VCaP (cell line): ENCODE data around the gene UQCRQ.

Experiments
- H3K27ac ChIP-seq: fragments of 450-650 bp; 2 replicates; pipeline ENCODE4 v1.5.1; 2017
- CTCF ChIP-seq: fragments of 450-650 bp; conservative IDR thresholded peaks from 2 replicates; pipeline ENCODE4 v1.5.1; 2017; ENCODE audit warnings: mild to moderate bottlenecking, moderate library complexity

Gene UQCRQ

DNA sequence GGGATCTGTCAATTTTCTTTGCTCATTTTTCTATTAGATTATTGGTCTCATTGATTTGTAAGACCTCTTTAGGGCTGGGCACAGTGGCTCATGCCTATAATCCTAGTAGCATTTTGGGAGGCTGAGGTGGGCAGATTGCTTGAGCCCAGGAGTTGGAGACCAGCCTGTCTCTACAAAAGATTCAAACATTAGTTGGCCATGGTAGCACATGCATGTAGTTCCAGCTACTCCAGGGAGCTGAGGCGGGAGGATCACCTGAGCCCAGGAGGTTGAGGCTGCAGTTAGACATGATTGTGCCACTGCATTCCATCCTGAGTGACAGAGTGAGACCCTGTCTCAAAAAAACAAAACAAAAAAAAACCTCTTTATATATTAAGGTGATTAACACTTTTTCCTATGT lies 29.6 kb upstream of the UQCRQ start:
- TF ChIP-seq CTCF = no peak
- peak overlapping the region; percentile 98 for H3K27ac ChIP-seq

- peak overlapping the region; percentile 98 for H3K27ac ChIP-seq
- no peak for TF ChIP-seq CTCF
Measured at GRCh38 chr5:132837868-132838267, 28.6 kb upstream of the UQCRQ start.

- H3K27ac ChIP-seq = peak overlapping the region; percentile 98
- no peak for TF ChIP-seq CTCF
Measured at GRCh38 chr5:132838516-132839282, 27.7 kb upstream of the UQCRQ start.

GRCh38 chr5:132839426-132840301 lies 26.8 kb upstream of the UQCRQ start:
- no peak for TF ChIP-seq CTCF
- peak overlapping the region; percentile 98 for H3K27ac ChIP-seq

DNA sequence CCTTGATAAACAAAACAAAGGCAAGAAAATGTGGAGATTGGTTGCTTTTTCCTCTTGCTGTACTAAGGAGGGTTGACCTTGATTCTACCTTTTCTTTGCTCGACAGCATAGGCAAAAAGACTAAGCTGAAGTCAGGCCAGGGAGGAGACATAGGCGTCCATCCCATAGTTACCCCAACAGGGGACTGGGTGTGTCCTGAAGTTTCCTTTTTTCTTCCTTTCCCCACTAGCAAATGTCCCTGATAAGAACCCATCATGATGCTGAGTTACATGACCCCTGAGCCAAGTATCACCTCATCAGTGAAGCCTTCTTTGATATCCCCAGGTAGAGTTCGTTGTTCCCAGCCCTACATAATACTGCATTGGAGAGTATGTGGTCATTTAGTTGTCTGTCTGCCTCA lies 26.1 kb upstream of the UQCRQ start:
- TF ChIP-seq CTCF = no peak
- peak overlapping the region; percentile 98 for H3K27ac ChIP-seq

- no peak for TF ChIP-seq CTCF
- H3K27ac ChIP-seq = peak overlapping the region; percentile 98
Measured at GRCh38 chr5:132840896-132841295, 25.5 kb upstream of the UQCRQ start.

DNA sequence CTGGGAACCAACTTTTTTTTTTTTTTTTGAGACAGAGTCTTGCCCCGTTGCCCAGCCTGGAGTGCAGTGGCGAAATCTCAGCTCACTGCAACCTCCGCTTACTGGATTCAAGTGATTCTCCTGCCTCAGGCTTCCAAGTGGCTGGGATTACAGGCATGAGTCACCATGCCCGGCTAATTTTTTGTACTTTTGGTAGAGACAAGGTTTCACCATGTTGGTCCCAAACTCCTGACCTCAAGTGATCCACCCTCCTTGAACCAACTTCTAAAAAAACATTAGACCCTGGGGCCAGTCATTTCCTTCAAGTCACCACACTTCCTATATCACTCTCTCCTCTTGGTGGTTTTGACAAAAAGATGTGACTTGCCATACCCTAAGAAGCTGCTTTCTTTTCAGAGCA lies 25.1 kb upstream of the UQCRQ start:
- no peak for TF ChIP-seq CTCF
- peak overlapping the region; percentile 98 for H3K27ac ChIP-seq
